Measurements from ENCODE around the gene SLX9. TPM values are rescaled to one million over a fixed set of nuclear protein-coding genes. Genes with fewer than 3 reads are reported as not detected.

Gene SLX9
- polyA plus RNA-seq, 1 of the 3 experiments (the other 2 are of a cell fraction): 42.9 TPM

- no peak for TF ChIP-seq IRF3 (IDR thresholded peaks at IDR 0.05; ENCODE audit: low read depth, low read length)
- WGBS (ENCODE audit: low lambda C conversion rate): 79% methylated on average over 7 of the region's 18 CpGs
- H3K79me2 ChIP-seq (ENCODE audit: insufficient read depth): no peaks in the 10 kb centered on the region
Measured at GRCh38 chr21:44903050-44903685, 36.7 kb upstream of the SLX9 start.

GRCh38 chr21:44903689-44904088, 36.1 kb upstream of the SLX9 start:
- H3F3A ChIP-seq (replicated peaks; ENCODE audit: insufficient read depth): peaks cover 7% of the 10 kb centered on the region
- no peaks in the 10 kb centered on the region for H4K20me1 ChIP-seq (ENCODE audit: insufficient read depth)
- H3K27ac ChIP-seq (ENCODE audit: low read depth in 2 of 2, low read length in 1 of 2): no peak overlapping the region
- H3K9me3 ChIP-seq: no peaks in the 10 kb centered on the region
- POLR2A ChIA-PET: no interaction called here
- CTCF ChIA-PET: interaction anchor here (0.7 kb wide), 1 partner anchor 123 kb away, joined by 3 read pairs; no protein-coding TSS in a partner anchor
- H3K4me1 ChIP-seq (ENCODE audit: control insufficient read depth in 1 of 2, insufficient read depth in 2 of 2, low read depth in 1 of 2, low read length in 1 of 2): no peaks in the 10 kb centered on the region
- no peak for DNase-seq
- no peak overlapping the region for H3K9ac ChIP-seq
- H3K36me3 ChIP-seq (replicated peaks in 1 of 2; ENCODE audit: control insufficient read depth in 1 of 2, insufficient read depth in 2 of 2, low read length in 1 of 2): no peaks in the 10 kb centered on the region
- H3K4me3 ChIP-seq (ENCODE audit: low read depth in 2 of 2, low read length in 1 of 2): no peak overlapping the region
- 84% methylated on average over 15 of the region's 22 CpGs for WGBS (ENCODE audit: low lambda C conversion rate)
- H3K9me2 ChIP-seq: no peaks in the 10 kb centered on the region
- H3K79me2 ChIP-seq (ENCODE audit: insufficient read depth): no peaks in the 10 kb centered on the region
- peaks cover 5% of the 10 kb centered on the region; the same call in 1 of the 2 replicates for H3K27me3 ChIP-seq (ENCODE audit: insufficient read depth)
- H3K4me2 ChIP-seq: no peak overlapping the region
- H2AFZ ChIP-seq (ENCODE audit: low read depth): no peak overlapping the region
- TF ChIP-seq RFX5 (IDR thresholded peaks at IDR 0.05; ENCODE audit: low read length): no peak
- TF ChIP-seq NFIC (IDR thresholded peaks at IDR 0.05; ENCODE audit: borderline replicate concordance): no peak
- TF ChIP-seq SIN3A (IDR thresholded peaks at IDR 0.05; ENCODE audit: borderline replicate concordance, low read depth, low read length): no peak
- TF ChIP-seq POLR2AphosphoS5 (IDR thresholded peaks at IDR 0.05; ENCODE audit: low read depth, low read length): no peak
- no peak for TF ChIP-seq IRF3 (IDR thresholded peaks at IDR 0.05; ENCODE audit: low read depth, low read length)
- no peak for TF ChIP-seq ELF1 (IDR thresholded peaks at IDR 0.05)
- TF ChIP-seq TEAD4 (IDR thresholded peaks at IDR 0.05; ENCODE audit: borderline replicate concordance, insufficient read depth): no peak
- TF ChIP-seq GABPA (IDR thresholded peaks at IDR 0.05; ENCODE audit: low read depth): no peak

More at GRCh38 chr21:44903050-44903685, 36.7 kb upstream of the SLX9 start:
- no peaks in the 10 kb centered on the region for H3K9me2 ChIP-seq
- no peaks in the 10 kb centered on the region for H4K20me1 ChIP-seq (ENCODE audit: insufficient read depth)
- POLR2A ChIA-PET: no interaction called here
- H3K9me3 ChIP-seq: no peaks in the 10 kb centered on the region
- no peaks in the 10 kb centered on the region for H3K36me3 ChIP-seq (replicated peaks in 1 of 2; ENCODE audit: control insufficient read depth in 1 of 2, insufficient read depth in 2 of 2, low read length in 1 of 2)
- H3K4me3 ChIP-seq (ENCODE audit: low read depth in 2 of 2, low read length in 1 of 2): no peak overlapping the region
- no peak for DNase-seq
- CTCF ChIA-PET: interaction anchor here (0.7 kb wide), 1 partner anchor 124 kb away, joined by 3 read pairs; no protein-coding TSS in a partner anchor
- H2AFZ ChIP-seq (ENCODE audit: low read depth): no peak overlapping the region
- H3K27ac ChIP-seq (ENCODE audit: low read depth in 2 of 2, low read length in 1 of 2): no peak overlapping the region
- H3K4me1 ChIP-seq (ENCODE audit: control insufficient read depth in 1 of 2, insufficient read depth in 2 of 2, low read depth in 1 of 2, low read length in 1 of 2): no peaks in the 10 kb centered on the region
- H3K27me3 ChIP-seq (ENCODE audit: insufficient read depth): peaks cover 8% of the 10 kb centered on the region; the same call in 1 of the 2 replicates
- H3K9ac ChIP-seq: no peak overlapping the region
- H3K4me2 ChIP-seq: no peak overlapping the region
- H3F3A ChIP-seq (replicated peaks; ENCODE audit: insufficient read depth): peaks cover 7% of the 10 kb centered on the region

Data from SK-N-SH (cell line).